GM21717 (cell line): ENCODE data around the gene ARFGAP1.

Source experiments
- ATAC-seq: cut with Tn5 transposase; IDR thresholded peaks from one replicate; pipeline ENCODE4 v1.9.1; 2021; ENCODE audit warnings: mild to moderate bottlenecking, moderate library complexity; ENCODE audit not compliant: unreplicated experiment

The ARFGAP1 gene

DNA sequence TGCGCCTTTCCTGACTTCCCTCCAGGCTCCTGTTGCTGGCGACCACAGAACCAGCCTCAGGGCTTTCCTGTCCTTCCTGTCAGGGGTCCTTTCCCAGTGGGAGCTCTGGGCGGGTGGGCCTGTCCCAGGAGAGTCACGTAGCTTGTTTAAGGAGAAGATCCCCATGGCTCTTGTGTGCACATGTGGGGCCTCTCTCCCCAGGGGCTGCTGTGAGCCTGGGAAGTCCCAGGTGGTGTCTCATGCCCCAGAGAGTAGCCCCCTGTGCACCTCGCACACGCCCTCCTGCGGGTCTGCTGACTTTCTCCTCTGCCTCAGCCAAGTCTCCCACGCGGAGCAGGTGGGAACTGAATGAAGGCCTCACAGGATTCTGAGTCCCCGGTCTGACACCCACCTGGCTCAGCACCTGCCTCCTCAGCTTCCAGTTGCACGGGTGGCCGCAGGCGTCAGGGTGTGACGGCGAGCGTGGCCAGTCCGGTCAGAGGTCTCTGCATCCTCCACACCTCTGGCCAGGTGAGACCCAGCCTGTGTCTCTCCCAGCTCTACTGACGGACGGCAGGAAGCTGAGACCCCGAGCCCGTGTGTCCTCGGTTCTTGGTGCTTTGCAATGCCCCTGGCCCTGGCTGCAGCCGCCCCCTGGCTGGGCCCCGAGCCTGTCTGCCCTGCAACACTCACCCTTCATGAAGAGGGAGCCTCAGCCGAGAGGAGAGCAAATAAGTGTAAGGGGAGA lies 12.7 kb upstream of the ARFGAP1 start:
- ATAC-seq, result no peak

DNA sequence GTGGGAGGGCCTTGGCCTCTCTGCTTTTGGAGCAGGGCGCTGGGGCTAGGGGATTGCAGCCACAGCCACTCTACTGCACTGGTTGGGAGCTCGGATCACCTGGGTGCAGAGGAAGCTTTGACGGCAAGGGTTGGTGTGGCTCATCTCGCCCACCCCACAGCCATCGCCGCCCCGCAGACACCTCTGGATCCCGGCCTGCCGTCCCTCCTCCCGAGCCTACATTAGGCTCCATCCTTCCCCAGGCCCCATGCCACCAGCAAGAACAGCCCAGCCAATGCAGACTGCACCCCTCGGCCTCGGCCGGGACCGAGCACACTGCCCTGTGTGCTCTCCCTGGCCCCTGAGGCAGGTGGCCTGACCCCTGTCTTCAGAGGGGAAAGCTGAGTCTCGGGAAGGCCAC lies 12.1 kb upstream of the ARFGAP1 start:
- no peak for ATAC-seq

DNA sequence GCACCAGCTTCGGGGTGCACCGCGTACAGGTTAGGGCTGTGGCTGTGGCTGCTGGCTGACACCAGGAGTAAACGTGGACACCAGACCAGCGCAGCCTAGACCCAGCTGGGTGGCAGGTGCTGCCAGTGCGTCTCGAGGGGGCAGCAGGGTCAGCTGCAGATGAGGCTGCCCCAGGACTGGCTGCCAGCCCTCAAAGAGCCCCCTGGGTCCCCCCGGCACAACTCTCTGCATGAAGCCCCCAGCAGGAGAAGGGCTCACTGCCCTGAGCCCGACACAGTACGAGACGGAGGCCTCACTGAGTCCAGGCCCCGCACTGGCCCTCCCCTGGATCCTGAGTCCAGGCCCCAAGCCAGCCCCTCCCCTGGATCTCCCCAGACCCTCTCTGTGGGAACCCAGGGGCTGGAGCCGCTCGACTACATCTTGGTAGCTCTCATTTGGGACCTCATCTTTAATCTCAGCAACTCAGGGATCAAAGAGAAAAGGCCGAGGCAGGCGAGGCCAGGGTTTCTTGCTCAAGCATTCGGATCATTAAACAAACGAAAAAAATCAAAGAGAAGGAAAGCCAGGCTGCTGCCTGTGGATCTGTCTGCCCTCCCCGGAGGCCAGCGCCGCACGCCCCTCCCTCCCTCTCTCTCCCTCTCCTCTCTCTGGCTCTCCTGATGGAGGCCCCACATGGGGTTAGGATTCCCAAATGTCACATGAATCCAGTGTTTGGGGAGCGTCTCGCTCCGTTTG lies 11.4 kb upstream of the ARFGAP1 start:
- ATAC-seq, result no peak

DNA sequence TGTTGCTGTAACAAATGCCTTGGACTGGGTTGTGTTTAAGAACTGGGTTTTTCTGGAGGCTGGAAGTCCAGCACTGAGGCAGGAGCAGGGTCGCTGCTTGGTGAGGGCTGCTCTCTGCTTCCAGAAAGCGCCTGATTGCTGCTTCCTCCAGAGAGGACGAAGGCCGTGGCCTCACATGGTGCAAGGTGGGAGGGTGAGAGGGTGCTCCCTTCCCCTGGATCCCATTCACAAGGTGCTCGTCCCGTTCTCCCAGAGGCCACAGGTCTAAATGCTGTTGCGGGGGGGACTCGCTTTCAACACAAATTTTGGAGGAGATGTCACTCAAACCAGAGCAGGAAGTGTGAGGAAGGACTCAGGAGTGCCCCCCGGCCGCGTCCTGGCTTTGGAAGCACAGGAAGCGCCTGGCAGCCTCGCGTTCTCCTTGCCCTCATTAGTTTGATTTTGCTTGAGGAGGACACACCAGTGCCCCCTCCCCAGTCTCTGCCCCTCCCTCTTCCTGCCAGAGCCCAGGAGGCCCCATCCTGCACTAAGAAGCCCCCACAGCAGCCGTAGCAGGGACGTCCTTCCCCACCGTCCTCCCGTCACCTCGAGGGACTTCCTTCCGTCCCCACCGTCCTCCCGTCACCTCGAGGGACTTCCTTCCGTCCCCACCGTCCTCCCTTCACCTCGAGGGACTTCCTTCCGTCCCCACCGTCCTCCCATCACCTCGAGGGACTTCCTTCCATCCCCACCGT lies 10.7 kb upstream of the ARFGAP1 start:
- ATAC-seq, result no peak

DNA sequence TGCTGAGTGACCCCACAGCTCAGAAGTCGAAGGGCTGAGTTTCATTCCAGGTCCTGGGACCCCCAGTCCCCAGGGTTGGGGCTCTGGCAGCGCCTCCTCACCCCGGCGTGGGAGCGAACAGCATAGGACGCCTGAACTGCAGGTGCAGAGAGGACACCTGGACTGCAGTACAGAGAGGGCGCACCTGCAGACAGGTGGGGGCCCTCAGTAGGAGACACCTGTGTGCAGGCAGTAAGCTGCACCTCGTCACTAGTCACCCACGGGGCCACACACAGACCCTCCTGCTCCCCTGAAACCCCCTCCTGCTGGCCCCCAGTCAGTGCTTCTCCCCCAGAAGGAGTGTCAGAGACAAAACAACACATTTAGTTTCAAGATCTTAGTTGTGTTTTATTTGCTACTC lies 9.8 kb upstream of the ARFGAP1 start:
- no peak for ATAC-seq

DNA sequence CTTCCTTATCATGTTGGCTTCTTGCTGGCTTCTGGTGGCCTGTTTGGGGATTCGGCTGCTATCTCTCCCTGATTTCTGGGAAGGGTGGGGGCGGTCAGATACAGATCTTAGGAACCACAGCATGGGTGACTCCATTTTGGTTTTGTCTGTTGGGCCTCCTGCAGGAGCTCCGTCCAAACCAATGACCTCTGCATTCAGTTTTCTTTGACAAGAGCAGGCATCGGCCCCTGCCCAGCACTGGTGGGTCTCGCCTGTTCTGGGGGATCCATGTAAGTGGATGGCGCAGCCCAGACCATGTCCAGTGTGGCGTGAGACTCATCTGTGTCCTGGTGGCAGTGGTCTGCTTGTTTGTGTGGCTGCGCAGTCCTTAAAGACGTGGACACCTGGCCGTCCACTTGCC lies 8.6 kb upstream of the ARFGAP1 start:
- ATAC-seq, result no peak

DNA sequence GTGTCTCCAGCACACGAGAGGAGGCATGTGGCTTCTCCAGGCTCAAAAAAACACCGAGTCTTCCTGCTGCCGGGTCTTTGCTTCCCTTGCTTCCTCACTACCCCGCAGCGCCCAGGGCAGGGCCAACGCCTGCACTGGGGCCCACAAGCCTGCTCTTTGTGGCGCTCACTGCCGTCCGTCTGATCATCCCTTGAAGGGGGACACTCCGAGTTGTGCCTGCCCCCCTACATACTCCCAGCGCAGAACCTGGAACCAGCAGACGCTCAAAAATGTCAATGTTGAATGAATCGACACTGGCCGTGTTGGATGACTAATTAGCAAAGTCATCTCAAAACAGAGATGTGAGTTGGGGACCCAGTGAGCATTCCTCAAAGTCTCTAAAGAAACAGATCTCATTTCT lies 8.1 kb upstream of the ARFGAP1 start:
- no peak for ATAC-seq

DNA sequence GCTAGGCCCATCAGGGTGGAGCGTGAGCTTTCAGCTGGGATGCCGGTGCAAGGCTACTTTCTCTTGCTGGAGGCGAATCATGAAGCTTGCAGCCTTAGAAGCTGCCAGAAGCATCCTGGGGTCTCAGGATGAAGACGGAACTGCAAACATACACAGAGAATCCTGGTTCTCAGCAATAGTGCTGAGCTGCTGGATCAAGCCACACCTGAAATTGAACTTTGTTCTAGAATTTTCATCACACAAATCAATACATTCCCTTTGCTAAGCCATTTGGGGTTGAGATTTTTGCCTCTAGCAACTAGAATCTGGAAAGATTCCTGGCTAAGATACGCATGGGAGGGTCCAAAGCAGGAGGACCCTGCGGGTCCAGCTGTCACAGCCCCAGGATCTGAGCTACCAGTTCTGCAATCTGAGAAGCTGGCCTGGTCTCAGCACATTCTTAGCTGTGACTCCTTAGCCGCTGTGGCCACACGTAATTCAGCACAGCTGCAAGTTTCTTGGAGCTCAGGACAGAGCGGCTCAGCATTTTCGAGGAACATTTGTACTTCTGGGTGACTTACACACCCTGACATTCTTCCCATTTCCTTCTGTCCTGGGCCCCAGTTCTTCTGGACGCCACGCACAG lies 6.6 kb upstream of the ARFGAP1 start:
- no peak for ATAC-seq

DNA sequence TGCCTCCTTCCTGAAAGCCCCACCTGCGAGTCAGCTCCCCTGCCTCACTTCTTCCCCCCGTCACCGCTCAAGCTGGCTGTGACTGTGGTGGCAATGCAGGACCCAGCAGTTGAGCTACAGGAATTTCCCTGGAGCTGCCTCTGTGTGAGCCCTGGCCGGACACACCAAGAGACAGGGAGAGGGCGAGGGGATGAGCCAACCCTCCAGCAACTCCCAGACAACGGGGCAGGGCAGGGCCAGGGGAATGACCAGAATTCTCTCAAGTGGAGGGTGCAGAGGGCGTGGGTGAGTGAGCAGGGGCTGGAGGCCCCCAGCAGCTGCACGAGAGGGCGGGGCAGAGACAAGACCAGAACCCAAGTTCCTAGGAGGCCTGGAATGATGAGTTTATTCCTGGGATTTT lies 4.9 kb upstream of the ARFGAP1 start:
- no peak for ATAC-seq

DNA sequence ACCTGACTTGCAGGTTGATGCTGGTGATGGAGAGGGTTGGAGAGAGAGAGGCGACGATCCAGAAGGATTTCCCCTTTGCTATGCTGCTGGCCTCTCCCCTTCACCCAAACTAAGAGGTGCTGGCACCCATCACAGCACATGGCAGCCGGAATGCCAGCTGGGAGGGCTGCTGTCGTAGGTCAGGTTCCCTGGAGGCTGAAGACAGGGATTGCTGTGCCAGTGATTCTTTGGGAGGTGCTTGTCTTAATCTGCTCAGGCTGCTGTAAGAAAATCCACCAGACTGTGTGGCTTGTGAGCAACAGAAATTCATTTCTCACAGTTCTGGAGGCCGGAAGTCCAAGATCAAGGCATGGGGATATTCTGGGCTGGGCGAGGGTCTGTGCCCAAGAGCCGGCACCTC lies 4.4 kb upstream of the ARFGAP1 start:
- ATAC-seq, result no peak

DNA sequence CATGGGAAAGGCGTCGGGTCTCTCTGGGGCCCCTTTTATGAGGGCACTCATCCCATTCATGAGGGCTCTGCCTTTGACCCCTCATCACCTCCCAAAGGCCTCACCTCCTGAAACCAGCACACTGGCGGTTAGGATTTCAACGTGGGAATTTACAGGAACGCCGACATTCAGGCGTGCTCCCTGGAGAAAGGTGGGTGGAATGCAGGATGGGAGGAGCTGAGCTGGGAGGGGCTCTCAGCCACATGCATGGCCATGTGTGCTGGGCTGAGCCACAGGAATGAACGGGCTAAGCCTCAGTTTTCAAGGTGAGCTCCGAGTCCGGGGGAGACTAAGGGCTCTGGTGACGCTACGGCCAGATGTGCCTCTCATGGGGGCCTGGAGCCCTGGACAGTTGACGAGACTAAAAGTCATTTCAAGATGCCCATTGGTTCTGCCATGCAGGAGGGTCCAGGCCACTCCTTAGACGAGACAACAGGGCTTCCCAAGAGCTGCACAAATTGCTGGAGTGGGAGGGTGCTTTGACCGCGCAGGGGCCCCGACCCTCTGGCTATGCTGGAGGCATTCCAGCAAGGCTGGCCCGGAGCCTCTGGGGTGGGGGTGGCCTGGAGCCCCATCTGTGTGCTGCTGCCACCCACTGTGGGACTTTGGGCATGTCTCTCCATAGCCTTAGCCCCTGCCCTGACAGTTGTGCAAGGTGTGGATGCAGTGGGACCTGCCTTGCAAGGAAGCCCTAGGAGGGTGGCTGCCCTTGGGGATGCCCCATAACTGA lies 3.8 kb upstream of the ARFGAP1 start:
- no peak for ATAC-seq

DNA sequence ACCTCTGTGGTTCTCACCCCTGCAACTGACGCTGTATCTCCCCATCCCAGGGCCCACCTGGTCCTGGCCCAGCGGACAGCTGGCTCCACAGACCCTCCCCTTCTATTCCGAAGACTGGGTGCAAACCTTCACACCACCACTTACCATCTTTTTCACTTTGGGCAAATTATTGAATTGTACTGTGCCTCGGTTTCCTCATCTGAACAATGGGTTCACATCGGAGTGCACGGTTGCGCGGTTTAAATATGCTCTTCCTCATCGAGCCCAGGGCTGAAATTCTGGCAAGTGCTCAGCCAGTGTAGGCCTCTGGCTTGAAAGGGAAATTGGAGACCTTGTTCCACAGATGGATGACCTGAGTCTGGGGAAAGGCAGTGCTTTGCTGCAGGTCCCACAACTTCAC lies 2.9 kb upstream of the ARFGAP1 start:
- ATAC-seq, result no peak

DNA sequence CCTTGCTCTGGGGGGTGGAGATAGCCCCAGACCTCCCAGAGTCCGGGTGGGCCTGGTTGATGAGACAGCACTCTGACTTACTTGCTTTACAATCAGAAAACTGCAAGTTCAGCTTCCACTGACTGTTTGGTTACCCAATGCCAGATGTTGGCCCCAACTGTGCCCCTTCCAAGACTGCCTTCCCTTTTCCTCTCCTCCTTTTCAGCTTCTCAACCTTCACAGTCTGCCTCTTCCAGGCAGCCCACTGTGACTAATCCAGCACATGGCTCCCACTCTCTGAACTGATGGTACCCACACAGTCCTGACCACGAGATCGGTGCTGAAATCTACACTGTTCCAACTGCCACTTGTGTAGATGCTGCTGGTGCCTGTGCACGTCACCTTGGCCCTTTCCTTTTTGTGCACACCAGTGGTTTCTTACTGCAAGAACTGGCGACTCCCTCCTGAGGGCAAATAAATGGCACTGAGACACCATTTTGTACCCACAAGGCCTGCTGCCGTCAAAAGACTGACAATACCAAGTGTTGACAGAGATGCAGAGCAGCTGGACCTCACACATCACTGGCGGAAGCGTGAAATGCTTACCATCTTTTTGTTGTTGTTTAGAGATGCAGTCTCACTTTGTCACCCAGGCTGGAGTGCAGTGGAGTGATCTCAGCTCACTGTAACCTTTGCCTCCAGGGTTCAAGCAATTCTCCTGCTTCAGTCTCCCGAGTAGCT lies 1.8 kb upstream of the ARFGAP1 start:
- ATAC-seq, result no peak

DNA sequence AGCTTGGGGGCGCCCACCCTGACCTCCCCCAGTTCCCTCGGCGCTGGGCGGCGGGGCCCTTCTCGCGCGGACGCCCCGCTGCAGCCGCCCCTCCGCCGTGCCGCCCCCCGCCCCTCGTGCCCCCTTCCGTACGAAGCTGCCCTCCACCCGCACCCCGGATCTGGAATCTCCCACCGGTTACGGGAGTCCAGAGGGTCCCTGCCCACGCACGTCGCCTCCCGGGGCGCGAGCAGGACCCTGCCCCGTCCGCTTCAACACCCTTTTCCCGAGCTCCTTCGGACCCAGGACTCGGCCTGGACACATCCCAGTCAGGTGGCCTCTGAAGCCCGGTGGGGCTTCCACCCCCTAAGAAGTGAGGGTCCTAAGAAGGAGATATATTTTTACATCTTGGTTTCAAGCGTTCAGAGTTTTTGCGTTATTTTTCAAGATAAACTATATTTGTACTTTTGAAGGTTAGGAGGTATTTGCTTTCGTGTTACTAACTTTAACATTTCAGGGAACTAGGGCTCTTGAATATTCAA lies 506 bp downstream of the ARFGAP1 start:
- no peak for ATAC-seq

DNA sequence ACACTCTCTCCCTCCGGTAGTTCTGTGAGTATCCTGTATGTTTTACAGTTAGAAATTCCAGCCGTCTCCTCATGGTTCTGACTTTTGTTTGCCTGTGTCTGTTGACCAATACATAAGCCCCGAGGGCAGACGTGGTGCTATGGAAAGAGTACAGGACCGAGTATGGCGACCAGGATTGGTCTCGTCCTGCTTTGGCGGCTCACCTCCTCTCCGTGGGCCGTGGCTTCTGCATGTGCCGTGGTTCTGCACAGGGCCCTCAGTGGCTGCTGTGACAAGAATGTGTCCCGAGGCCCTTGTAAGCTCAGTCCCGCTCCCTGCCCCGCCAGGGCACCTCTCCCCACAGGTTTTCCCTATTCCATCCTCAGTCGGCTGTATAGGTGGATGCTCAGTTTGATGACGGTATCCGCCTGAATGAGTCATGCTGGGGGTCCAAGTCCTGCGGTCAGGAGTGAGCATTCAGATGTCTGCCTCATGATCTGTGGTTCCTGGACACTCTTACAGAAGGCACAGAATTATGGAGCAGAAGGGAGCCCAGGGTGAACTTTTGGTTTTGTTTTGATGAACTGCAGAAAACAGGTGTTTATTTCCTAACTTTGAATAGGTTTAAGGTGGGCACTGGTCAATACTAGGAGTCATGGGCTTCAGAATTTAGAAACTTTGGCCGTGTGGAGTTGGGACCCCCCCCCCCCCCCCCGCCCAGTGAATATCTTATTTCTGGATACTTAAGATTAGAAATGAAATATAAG lies 1.2 kb downstream of the ARFGAP1 start:
- ATAC-seq, result no peak

DNA sequence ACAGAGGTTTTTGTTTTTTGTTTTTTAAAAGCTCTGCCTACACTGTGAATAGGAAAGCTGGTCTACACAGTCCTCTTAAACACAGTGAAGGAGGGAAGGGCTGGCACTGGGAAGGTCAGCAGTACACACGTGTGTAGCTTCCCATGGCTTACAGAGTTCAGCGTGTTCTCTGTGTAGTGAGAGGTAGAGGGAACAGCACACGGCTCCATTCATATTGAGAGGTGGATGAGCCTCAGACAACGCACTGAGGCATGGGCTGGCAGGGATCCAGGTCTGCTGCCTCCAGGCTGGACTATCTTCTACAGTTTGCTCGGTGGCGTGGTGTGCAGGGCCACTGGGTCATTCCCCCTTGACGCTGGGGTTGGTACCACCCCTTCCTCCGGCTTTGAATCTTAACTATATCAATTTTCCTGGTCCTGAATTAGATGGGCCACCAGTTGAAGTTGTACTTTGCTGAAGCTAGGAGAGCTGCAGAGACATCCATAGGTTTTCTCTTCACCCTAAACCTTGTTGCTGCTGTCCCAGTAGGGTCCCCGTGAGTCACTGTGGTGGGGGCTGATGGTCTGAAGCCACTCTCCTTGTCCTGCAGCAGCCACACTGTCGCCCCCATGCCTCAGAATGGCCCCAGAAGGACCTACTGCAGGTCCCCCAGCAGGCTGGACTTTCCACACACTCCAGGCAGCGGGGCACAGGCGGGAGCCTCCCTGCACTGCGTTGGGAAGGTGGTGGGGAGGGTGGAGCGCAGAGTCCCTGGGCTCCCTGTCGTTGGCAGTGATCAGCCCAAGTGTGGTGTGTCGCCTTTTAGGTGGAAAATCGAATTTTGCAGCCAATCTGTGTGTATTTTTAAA lies 2.0 kb downstream of the ARFGAP1 start:
- no peak for ATAC-seq

DNA sequence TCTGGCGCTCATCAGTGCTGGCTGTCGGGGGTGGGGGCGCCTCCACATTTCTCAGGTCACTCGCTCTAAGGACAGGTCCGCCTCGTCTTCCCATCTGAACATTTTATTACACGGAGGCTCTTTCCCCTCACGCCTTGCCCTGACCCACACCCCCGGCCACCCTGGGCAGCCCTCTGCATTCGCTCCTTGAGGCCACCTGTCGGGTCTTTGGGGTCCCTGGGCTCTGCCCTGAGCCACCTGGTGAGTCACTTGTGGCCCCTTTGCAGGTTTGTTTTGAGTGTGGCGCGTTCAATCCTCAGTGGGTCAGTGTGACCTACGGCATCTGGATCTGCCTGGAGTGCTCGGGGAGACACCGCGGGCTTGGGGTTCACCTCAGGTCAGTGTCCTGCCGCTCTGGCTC lies 3.2 kb downstream of the ARFGAP1 start:
- ATAC-seq, result no peak

DNA sequence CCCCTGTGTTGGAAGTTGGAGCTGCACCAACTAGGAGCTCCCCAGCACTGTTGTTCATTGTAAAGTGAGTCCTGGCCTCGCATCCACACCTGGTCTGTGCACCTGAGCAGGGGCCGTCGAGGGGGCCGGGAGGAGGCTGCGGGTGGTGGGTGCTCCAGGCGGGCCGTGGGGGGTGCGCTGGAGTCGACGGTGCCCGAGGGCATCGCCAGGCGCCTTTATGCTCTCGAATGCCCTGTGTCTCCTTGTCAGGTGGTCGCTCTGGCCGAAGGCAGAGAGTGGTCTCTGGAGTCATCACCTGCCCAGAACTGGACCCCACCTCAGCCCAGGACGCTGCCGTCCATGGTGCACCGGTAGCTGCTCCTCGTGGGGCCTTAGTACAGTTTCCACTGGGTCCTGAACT lies 4.3 kb downstream of the ARFGAP1 start:
- ATAC-seq, result no peak
